Loucy (cell line): Measurements from ENCODE around the gene KLF15.

ENCODE experiments used
- EZH2phosphoT487 ChIP-seq: fragments of 200-600 bp; IDR thresholded peaks from 2 replicates; pipeline ENCODE4 v1.6.1; 2018; ENCODE audit warnings: antibody characterized with exemption, mild to moderate bottlenecking, moderate library complexity, borderline replicate concordance
- TF ChIP-seq, protein P1 (sequence below): fragments of 200-600 bp; sonication (generic); conservative IDR thresholded peaks from 2 replicates; pipeline ENCODE4 v1.5.1; 2014; ENCODE audit warnings: mild to moderate bottlenecking, antibody characterized with exemption, low read length

DNA sequence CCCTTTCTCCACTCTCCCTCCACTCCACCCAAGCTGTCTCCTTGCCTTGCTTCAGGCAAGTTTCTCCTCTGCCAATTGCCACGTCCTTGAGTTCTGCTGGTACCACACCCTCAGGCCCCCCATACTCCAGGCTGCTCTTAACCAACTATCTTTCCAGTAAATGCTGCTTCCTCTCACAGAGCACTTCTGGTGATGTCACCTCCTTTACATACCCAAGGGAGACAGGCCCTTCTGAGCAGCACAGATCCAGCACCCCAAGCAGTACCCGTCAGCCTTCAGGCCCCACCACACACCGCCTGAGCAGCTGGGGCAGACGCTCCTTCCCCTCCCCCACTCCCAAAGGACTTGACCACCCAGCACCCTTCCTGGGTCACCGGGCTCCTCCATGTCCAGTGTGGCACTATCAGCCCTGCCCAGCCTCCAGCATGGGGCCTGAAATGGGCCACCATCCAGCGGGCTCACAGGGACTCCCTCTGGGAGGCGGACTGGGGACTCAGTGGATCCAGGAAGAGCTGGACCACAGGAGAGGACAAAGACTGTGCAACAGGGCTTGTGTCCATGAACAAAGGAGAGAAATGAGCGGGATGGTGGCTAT is 50.2 kb downstream of the KLF15 start:
- TF ChIP-seq, protein P1, sequence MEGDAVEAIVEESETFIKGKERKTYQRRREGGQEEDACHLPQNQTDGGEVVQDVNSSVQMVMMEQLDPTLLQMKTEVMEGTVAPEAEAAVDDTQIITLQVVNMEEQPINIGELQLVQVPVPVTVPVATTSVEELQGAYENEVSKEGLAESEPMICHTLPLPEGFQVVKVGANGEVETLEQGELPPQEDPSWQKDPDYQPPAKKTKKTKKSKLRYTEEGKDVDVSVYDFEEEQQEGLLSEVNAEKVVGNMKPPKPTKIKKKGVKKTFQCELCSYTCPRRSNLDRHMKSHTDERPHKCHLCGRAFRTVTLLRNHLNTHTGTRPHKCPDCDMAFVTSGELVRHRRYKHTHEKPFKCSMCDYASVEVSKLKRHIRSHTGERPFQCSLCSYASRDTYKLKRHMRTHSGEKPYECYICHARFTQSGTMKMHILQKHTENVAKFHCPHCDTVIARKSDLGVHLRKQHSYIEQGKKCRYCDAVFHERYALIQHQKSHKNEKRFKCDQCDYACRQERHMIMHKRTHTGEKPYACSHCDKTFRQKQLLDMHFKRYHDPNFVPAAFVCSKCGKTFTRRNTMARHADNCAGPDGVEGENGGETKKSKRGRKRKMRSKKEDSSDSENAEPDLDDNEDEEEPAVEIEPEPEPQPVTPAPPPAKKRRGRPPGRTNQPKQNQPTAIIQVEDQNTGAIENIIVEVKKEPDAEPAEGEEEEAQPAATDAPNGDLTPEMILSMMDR, result no peak
- no peak for TF ChIP-seq EZH2phosphoT487
